HCT116 (cell line): ENCODE data around the gene SH2D1B. TPM values are rescaled to one million over a fixed set of nuclear protein-coding genes. Genes with fewer than 3 reads are reported as not detected.

Experiments used
- ATAC-seq: fragments of 200-7000 bp; cut with Tn5 transposase; 2 replicates; pipeline ENCODE4 v1.9.1; 2020; ENCODE audit warnings: mild to moderate bottlenecking, moderate library complexity
- BruUV-seq: library from RNA; stranded (reverse); fragments of 400-500 nt; replicated peaks from 2 replicates; lab custom pipeline; 2021; lab: Mats Ljungman, UMichigan
- CTCF ChIA-PET: fragments of 300-600 bp; sonication (Branson Sonifier 250); formaldehyde crosslinking; loops from one replicate; lab custom pipeline; 2021; ENCODE audit warnings: antibody characterized with exemption; lab: Charles Lee
- POLR2A ChIA-PET: fragments of 300-600, 350-600 bp; sonication (Branson Sonifier 250); formaldehyde crosslinking; loops from one replicate; lab custom pipeline; 2021; ENCODE audit warnings: antibody characterized with exemption; lab: Charles Lee
- RAD21 ChIA-PET, 2 experiments: fragments of 300-600 bp; sonication (Branson Sonifier 250); formaldehyde crosslinking; loops; one replicate each; lab custom pipeline; 2023; ENCODE audit warnings: low total read pairs in 2 of 2; ENCODE audit not compliant: uncharacterized antibody in 2 of 2, unreplicated experiment in 2 of 2, low non-redundant PET in 1 of 2; lab: Charles Lee
- DNase-seq: peaks from one replicate; pipeline ENCODE4 v3.0.0-alpha.2; 2010; ENCODE audit warnings: low read depth, low spot score
- H2AFZ ChIP-seq: fragments of 200-600 bp; shearing (Covaris generic), sonication (generic); 2 replicates; pipeline ENCODE4 v1.6.1; 2017; ENCODE audit warnings: low read depth, mixed run types, mixed read lengths, antibody characterized with exemption, low read length; ENCODE audit not compliant: poor library complexity, severe bottlenecking
- H3K27ac ChIP-seq: 2 replicates; pipeline ENCODE4 v1.5.1; 2012; ENCODE audit warnings: low read depth, low read length
- H3K27me3 ChIP-seq: fragments of 200-600 bp; sonication (generic); 2 replicates; pipeline ENCODE4 v1.6.1; 2016; ENCODE audit warnings: mixed run types, low read length, mixed read lengths; ENCODE audit not compliant: insufficient read depth
- H3K36me3 ChIP-seq, 2 experiments: fragments of 200-500 bp in 1 of 2; fragments of 200-600 bp in 1 of 2; sonication (Bioruptor generic) in 1 of 2; sonication (generic) in 1 of 2; 2 replicates each; pipeline versions ENCODE4 v1.5.1 to v1.6.1; 2014 to 2016; ENCODE audit warnings: low read length in 2 of 2, inconsistent platforms in 1 of 2, mixed read lengths in 1 of 2, mixed run types in 1 of 2; ENCODE audit not compliant: insufficient read depth in 2 of 2, control insufficient read depth in 1 of 2
- H3K4me1 ChIP-seq, 2 experiments: fragments of 200-600 bp in 1 of 2; sonication (generic) in 1 of 2; 2 replicates each; pipeline versions ENCODE4 v1.5.1 to v1.6.1; 2012 to 2017; ENCODE audit warnings: low read length in 2 of 2, inconsistent platforms in 1 of 2, mild to moderate bottlenecking in 1 of 2, mixed read lengths in 1 of 2, mixed run types in 1 of 2, moderate library complexity in 1 of 2; ENCODE audit not compliant: insufficient read depth in 2 of 2, control insufficient read depth in 1 of 2
- H3K4me2 ChIP-seq: fragments of 200-600 bp; sonication (generic); 2 replicates; pipeline ENCODE4 v1.6.1; 2017; ENCODE audit warnings: mixed run types, low read length, mixed read lengths
- H3K4me3 ChIP-seq, 2 experiments: fragments of 200-600 bp in 1 of 2; sonication (generic) in 1 of 2; replicated peaks in 1 of 2; 2 replicates each; pipeline ENCODE4 v1.5.1; 2011 to 2016; ENCODE audit warnings: low read length in 2 of 2, control low read depth in 1 of 2, low read depth in 1 of 2, mild to moderate bottlenecking in 1 of 2, mixed read lengths in 1 of 2, mixed run types in 1 of 2
- H3K79me2 ChIP-seq: fragments of 200-600 bp; sonication (generic); 2 replicates; pipeline ENCODE4 v1.6.1; 2017; ENCODE audit warnings: mild to moderate bottlenecking, mixed run types, low read length, moderate library complexity, mixed read lengths; ENCODE audit not compliant: insufficient read depth
- H3K9ac ChIP-seq: fragments of 200-600 bp; sonication (generic); 2 replicates; pipeline ENCODE4 v1.6.1; 2016; ENCODE audit warnings: low read length, mixed read lengths
- H3K9me2 ChIP-seq: fragments of 200-600 bp; sonication (generic), shearing (Covaris generic); 2 replicates; pipeline ENCODE4 v1.6.1; 2017; ENCODE audit warnings: mixed run types, mild to moderate bottlenecking, moderate library complexity; ENCODE audit not compliant: insufficient read depth
- H3K9me3 ChIP-seq, 2 experiments: fragments of 200-500 bp in 1 of 2; fragments of 200-600 bp in 1 of 2; sonication (Bioruptor generic) in 1 of 2; sonication (generic) in 1 of 2; 2 replicates each; pipeline ENCODE4 v1.6.1; 2014 to 2017; ENCODE audit warnings: low read length in 2 of 2, mixed read lengths in 2 of 2, inconsistent platforms in 1 of 2, low read depth in 1 of 2, mild to moderate bottlenecking in 1 of 2, mixed run types in 1 of 2, moderate library complexity in 1 of 2; ENCODE audit not compliant: control insufficient read depth in 1 of 2, insufficient read depth in 1 of 2
- H4K20me1 ChIP-seq: fragments of 200-600 bp; sonication (generic), shearing (Covaris generic); 2 replicates; pipeline ENCODE4 v1.6.1; 2017; ENCODE audit warnings: mixed run types, mild to moderate bottlenecking, moderate library complexity; ENCODE audit not compliant: insufficient read depth
- ELF1 ChIP-seq: IDR thresholded peaks from 2 replicates; pipeline ENCODE4 v1.6.1; 2012; ENCODE audit warnings: low read depth, borderline replicate concordance
- EZH2 ChIP-seq: fragments of 200-600 bp; sonication (generic); IDR thresholded peaks from 2 replicates; pipeline ENCODE4 v1.6.1; 2017; ENCODE audit warnings: antibody characterized with exemption, mixed run types
- POLR2A ChIP-seq: IDR thresholded peaks from 2 replicates; pipeline ENCODE4 v1.7.0; 2011; ENCODE audit warnings: borderline replicate concordance; ENCODE audit not compliant: insufficient read depth, insufficient read length; ENCODE audit errors: extremely low read depth
- RAD21 ChIP-seq: IDR thresholded peaks from 2 replicates; pipeline ENCODE4 v1.6.1; 2012; ENCODE audit warnings: low read depth, mild to moderate bottlenecking
- SRF ChIP-seq: IDR thresholded peaks from 2 replicates; pipeline ENCODE4 v1.6.1; 2012; ENCODE audit warnings: low read depth
- ZFX ChIP-seq: fragments of 450-650 bp; IDR thresholded peaks from 2 replicates; pipeline ENCODE4 v1.6.1; 2017
- intact Hi-C: fragments of 100-400 bp; cut with micrococcal nuclease; formaldehyde crosslinking; loops from 2 replicates; pipeline ENCODE4 v1.10.0; 2022
- total RNA-seq: library from RNA; stranded (reverse); gene quantifications from one replicate; pipeline ENCODE4 v1.2.1, GENCODE V29; 2021; ENCODE audit not compliant: unreplicated experiment
- TF ChIP-seq, protein P1 (sequence below): IDR thresholded peaks from 2 replicates; pipeline ENCODE4 v1.6.1; 2012; ENCODE audit warnings: low read depth
- TF ChIP-seq, protein P2 (sequence below): IDR thresholded peaks from 2 replicates; pipeline ENCODE4 v1.6.1; 2012

The SH2D1B gene
- total RNA-seq, 1 experiment from 2014 or later, result 0.12 TPM

DNA sequence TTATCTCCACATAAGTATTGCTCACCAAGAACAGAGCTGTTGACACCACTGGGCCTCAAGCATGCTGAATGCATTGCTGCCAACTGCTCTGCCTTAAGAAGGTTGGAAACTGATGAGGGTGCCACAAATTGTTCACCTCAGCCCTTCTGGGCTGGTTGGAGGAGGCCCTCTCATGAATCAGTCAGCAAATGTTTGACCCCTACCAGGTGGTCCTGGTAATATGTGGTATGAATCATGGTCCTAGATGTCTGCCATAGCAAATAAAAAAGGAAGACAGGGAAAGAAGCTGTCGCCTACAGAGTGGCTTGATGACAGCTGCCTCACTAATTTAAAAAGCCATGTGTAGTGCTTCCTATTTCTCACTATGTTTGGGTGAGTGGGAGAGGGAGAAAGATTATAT is 47.4 kb downstream of the SH2D1B start:
- Histone ChIP-seq H4K20me1 (no peaks in the 10 kb centered on the region), H3K4me3 (no peak overlapping the region), H2AFZ (no peak overlapping the region), H3K79me2 (no peaks in the 10 kb centered on the region), H3K9me2 (no peaks in the 10 kb centered on the region), H3K36me3 (peaks cover 0 to 3% of the 10 kb centered on the region in 2 experiments; a peak in 1 of 4 replicates), H3K27ac (no peak overlapping the region), H3K9ac (no peak overlapping the region), H3K9me3 (no peaks in the 10 kb centered on the region), H3K4me2 (no peak overlapping the region), H3K27me3 (no peaks in the 10 kb centered on the region), H3K4me1 (peaks cover 0 to 6% of the 10 kb centered on the region in 2 experiments; a peak in 1 of 4 replicates)
- no peak for ATAC-seq
- ChIA-PET RAD21 (no interaction called here), CTCF (no interaction called here), POLR2A (no interaction called here)
- no peak for DNase-seq
- TF ChIP-seq ZFX (no peak), RAD21 (no peak), SRF (no peak), EZH2 (no peak), POLR2A (no peak), ELF1 (no peak)
- TF ChIP-seq, protein P1, sequence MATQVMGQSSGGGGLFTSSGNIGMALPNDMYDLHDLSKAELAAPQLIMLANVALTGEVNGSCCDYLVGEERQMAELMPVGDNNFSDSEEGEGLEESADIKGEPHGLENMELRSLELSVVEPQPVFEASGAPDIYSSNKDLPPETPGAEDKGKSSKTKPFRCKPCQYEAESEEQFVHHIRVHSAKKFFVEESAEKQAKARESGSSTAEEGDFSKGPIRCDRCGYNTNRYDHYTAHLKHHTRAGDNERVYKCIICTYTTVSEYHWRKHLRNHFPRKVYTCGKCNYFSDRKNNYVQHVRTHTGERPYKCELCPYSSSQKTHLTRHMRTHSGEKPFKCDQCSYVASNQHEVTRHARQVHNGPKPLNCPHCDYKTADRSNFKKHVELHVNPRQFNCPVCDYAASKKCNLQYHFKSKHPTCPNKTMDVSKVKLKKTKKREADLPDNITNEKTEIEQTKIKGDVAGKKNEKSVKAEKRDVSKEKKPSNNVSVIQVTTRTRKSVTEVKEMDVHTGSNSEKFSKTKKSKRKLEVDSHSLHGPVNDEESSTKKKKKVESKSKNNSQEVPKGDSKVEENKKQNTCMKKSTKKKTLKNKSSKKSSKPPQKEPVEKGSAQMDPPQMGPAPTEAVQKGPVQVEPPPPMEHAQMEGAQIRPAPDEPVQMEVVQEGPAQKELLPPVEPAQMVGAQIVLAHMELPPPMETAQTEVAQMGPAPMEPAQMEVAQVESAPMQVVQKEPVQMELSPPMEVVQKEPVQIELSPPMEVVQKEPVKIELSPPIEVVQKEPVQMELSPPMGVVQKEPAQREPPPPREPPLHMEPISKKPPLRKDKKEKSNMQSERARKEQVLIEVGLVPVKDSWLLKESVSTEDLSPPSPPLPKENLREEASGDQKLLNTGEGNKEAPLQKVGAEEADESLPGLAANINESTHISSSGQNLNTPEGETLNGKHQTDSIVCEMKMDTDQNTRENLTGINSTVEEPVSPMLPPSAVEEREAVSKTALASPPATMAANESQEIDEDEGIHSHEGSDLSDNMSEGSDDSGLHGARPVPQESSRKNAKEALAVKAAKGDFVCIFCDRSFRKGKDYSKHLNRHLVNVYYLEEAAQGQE, result no peak
- TF ChIP-seq, protein P2, sequence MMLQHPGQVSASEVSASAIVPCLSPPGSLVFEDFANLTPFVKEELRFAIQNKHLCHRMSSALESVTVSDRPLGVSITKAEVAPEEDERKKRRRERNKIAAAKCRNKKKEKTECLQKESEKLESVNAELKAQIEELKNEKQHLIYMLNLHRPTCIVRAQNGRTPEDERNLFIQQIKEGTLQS, result no peak
- BruUV-seq, result no TSS peak
- intact Hi-C loops, result no loop called here
